Peyer's patch (tissue), 4 donors: Measurements from ENCODE around the gene RHOU. TPM values are rescaled to one million over a fixed set of nuclear protein-coding genes. Genes with fewer than 3 reads are reported as not detected.

Experiments used
- DNase-seq, 3 donors: peaks; one replicate each; pipeline ENCODE4 v3.0.0-alpha.2; 2017 to 2019
- H3K27ac ChIP-seq, 4 donors: fragments of 200-600 bp; sonication (generic); one replicate each; pipeline ENCODE4 v1.5.1; 2016 to 2019
- H3K27me3 ChIP-seq, 2 donors: fragments of 200-600 bp; sonication (generic); one replicate each; pipeline ENCODE4 v1.5.1; 2019
- H3K36me3 ChIP-seq, 3 donors: fragments of 200-600 bp; sonication (generic); one replicate each; pipeline ENCODE4 v1.5.1; 2016 to 2019
- H3K4me1 ChIP-seq, 4 donors: fragments of 200-600 bp; sonication (generic); one replicate each; pipeline ENCODE4 v1.5.1; 2016 to 2019
- H3K4me3 ChIP-seq, 4 donors: fragments of 200-600 bp; sonication (generic); 1 replicate in 3 of 4; 2 replicates in 1 of 4; pipeline ENCODE4 v1.5.1; 2016 to 2019; ENCODE audit warnings: mild to moderate bottlenecking in 1 of 4
- H3K9me3 ChIP-seq, 4 donors: fragments of 200-600 bp; sonication (generic); one replicate each; pipeline ENCODE4 v1.5.1; 2016 to 2019; ENCODE audit warnings: mild to moderate bottlenecking in 1 of 4
- CTCF ChIP-seq, 6 experiments: fragments of 450-650 bp in 4 of 6; fragments of 200-600 bp in 2 of 6; sonication (generic) in 1 of 6; IDR thresholded peaks; one replicate each; pipeline ENCODE4 v1.5.1; 2017 to 2019; ENCODE audit warnings: antibody characterized with exemption in 6 of 6, mild to moderate bottlenecking in 3 of 6, moderate library complexity in 1 of 6
- POLR2A ChIP-seq, 2 donors: fragments of 450-650 bp; IDR thresholded peaks; one replicate each; pipeline ENCODE4 v1.5.1; 2017; ENCODE audit warnings: antibody characterized with exemption in 2 of 2, mild to moderate bottlenecking in 2 of 2, moderate library complexity in 2 of 2
- total RNA-seq, 4 donors: library from RNA; depleted of rRNA; stranded (reverse); fragments of >200 nt; gene quantifications; one replicate each; pipeline ENCODE4 v1.1.0, GENCODE V29; 2016

RHOU gene
- total RNA-seq, 4 donors from 2014 or later, result 14.0 to 62.0 (median 42.1) TPM

- no peaks in the 10 kb centered on the region for H3K27me3 ChIP-seq
- no peaks in the 10 kb centered on the region for H3K9me3 ChIP-seq
- TF ChIP-seq POLR2A (IDR thresholded peaks at IDR 0.05) (no peak), CTCF (IDR thresholded peaks at IDR 0.05) (no peak)
- no peaks in the 10 kb centered on the region for H3K36me3 ChIP-seq
- H3K27ac ChIP-seq, result no peak overlapping the region
- H3K4me3 ChIP-seq, result no peak overlapping the region
- H3K4me1 ChIP-seq, result no peaks in the 10 kb centered on the region
- DNase-seq, result no peak
Measured at GRCh38 chr1:228753287-228753686, 18.0 kb downstream of the RHOU start.

GRCh38 chr1:228753786-228754360, 18.6 kb downstream of the RHOU start:
- no peaks in the 10 kb centered on the region for H3K27me3 ChIP-seq
- TF ChIP-seq POLR2A (IDR thresholded peaks at IDR 0.05) (no peak), CTCF (IDR thresholded peaks at IDR 0.05) (no peak)
- no peak for DNase-seq
- H3K4me3 ChIP-seq, result no peak overlapping the region
- H3K9me3 ChIP-seq, result no peaks in the 10 kb centered on the region
- H3K4me1 ChIP-seq, result no peaks in the 10 kb centered on the region
- H3K36me3 ChIP-seq, result no peaks in the 10 kb centered on the region
- H3K27ac ChIP-seq, result no peak overlapping the region

- H3K36me3 ChIP-seq, result no peaks in the 10 kb centered on the region
- no peak for DNase-seq
- no peaks in the 10 kb centered on the region for H3K27me3 ChIP-seq
- no peaks in the 10 kb centered on the region for H3K9me3 ChIP-seq
- H3K27ac ChIP-seq, result no peak overlapping the region
- no peaks in the 10 kb centered on the region for H3K4me1 ChIP-seq
- no peak for TF ChIP-seq CTCF (IDR thresholded peaks at IDR 0.05)
- TF ChIP-seq POLR2A (IDR thresholded peaks at IDR 0.05), result no peak
- no peak overlapping the region for H3K4me3 ChIP-seq
Measured at GRCh38 chr1:228754646-228755268, 19.5 kb downstream of the RHOU start.

- TF ChIP-seq POLR2A (IDR thresholded peaks at IDR 0.05) (no peak), CTCF (IDR thresholded peaks at IDR 0.05) (no peak)
- no peak for DNase-seq
- H3K9me3 ChIP-seq, result no peaks in the 10 kb centered on the region
- no peak overlapping the region for H3K4me3 ChIP-seq
- no peak overlapping the region for H3K27ac ChIP-seq
- no peaks in the 10 kb centered on the region for H3K4me1 ChIP-seq
- no peaks in the 10 kb centered on the region for H3K27me3 ChIP-seq
- H3K36me3 ChIP-seq, result no peaks in the 10 kb centered on the region
Measured at GRCh38 chr1:228755800-228756199, 20.5 kb downstream of the RHOU start.

- H3K4me3 ChIP-seq, result no peak overlapping the region
- DNase-seq, result no peak
- H3K27ac ChIP-seq, result no peak overlapping the region
- H3K4me1 ChIP-seq, result no peaks in the 10 kb centered on the region
- H3K36me3 ChIP-seq, result no peaks in the 10 kb centered on the region
- no peaks in the 10 kb centered on the region for H3K9me3 ChIP-seq
- no peaks in the 10 kb centered on the region for H3K27me3 ChIP-seq
- TF ChIP-seq CTCF (IDR thresholded peaks at IDR 0.05), result no peak
- no peak for TF ChIP-seq POLR2A (IDR thresholded peaks at IDR 0.05)
Measured at GRCh38 chr1:228756457-228756856, 21.2 kb downstream of the RHOU start.
